Measurements from ENCODE around the gene PHACTR3.

GRCh38 chr20:59673288-59673997 is 69.1 kb downstream of the PHACTR3 start:
- TF ChIP-seq CTCF (optimal IDR thresholded peaks at IDR 0.05 in 1 of 3, IDR thresholded peaks at IDR 0.05 in 1 of 3, conservative IDR thresholded peaks at IDR 0.05 in 1 of 3; ENCODE audit: extremely low read depth in 1 of 3, insufficient read depth in 2 of 3, low read length in 3 of 3) (no peak), EZH2 (IDR thresholded peaks at IDR 0.05; ENCODE audit: low read length) (no peak)
